Stomach (tissue), 4 donors: Measurements from ENCODE around the gene REV3L.

ENCODE experiments used
- EP300 ChIP-seq: sonication (generic); formaldehyde crosslinking; IDR thresholded peaks from one replicate; pipeline ENCODE4 v1.6.1; 2017; ENCODE audit warnings: antibody characterized with exemption
- POLR2A ChIP-seq, 4 donors: fragments of 450-650 bp; IDR thresholded peaks; one replicate each; pipeline ENCODE4 v1.6.1; 2016; ENCODE audit warnings: antibody characterized with exemption in 4 of 4, control low read depth in 2 of 4, mild to moderate bottlenecking in 1 of 4, moderate library complexity in 1 of 4
- POLR2AphosphoS5 ChIP-seq, 3 donors: sonication (generic); formaldehyde crosslinking; IDR thresholded peaks; one replicate each; pipeline ENCODE4 v1.6.1; 2016; ENCODE audit warnings: antibody characterized with exemption in 3 of 3
- TF ChIP-seq, protein P1 (sequence below), 7 experiments: fragments of 450-650 bp in 4 of 7; fragments of 200-600 bp in 3 of 7; sonication (generic) in 3 of 7; IDR thresholded peaks; one replicate each; pipeline ENCODE4 v1.5.1; 2016 to 2019; ENCODE audit warnings: antibody characterized with exemption in 7 of 7, control low read depth in 2 of 7, mild to moderate bottlenecking in 1 of 7

DNA sequence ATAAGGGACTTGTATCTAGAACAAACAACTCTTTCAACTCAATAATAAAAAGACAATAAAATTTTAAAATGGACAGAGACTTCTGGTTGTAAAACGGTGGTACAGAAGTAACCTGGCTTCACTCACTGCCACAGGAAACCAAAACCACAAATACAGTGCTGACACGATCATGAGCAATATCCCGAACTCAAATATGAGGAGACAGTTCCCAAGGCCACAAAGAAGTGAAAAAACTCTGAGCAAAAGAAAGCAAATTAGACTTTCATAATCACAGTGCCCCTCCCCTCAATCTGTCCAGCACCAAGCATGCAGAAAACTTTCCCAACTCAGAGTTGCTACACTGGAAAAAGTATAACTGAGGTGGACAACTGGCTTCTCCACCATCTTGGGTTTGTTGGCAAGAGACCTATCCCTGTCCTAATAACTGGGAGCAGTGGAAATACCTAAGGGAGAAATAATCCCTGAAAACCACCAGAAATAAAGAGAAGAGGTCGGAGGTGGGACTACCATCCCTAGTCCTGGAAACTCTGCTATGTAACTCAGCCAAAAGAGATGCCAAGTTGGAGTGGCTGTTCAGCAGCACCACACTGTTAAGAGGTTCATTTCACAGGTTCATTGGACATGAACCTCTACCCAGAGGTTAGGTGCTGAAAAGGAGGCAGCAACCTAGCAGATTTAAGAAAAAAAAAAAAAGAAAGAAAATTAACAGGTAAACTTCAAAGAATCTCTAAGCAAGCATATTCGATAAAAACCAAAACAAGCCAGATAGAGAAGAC is 55.5 kb downstream of the REV3L start:
- no peak for TF ChIP-seq POLR2A (IDR thresholded peaks at IDR 0.05)
- TF ChIP-seq, protein P1, sequence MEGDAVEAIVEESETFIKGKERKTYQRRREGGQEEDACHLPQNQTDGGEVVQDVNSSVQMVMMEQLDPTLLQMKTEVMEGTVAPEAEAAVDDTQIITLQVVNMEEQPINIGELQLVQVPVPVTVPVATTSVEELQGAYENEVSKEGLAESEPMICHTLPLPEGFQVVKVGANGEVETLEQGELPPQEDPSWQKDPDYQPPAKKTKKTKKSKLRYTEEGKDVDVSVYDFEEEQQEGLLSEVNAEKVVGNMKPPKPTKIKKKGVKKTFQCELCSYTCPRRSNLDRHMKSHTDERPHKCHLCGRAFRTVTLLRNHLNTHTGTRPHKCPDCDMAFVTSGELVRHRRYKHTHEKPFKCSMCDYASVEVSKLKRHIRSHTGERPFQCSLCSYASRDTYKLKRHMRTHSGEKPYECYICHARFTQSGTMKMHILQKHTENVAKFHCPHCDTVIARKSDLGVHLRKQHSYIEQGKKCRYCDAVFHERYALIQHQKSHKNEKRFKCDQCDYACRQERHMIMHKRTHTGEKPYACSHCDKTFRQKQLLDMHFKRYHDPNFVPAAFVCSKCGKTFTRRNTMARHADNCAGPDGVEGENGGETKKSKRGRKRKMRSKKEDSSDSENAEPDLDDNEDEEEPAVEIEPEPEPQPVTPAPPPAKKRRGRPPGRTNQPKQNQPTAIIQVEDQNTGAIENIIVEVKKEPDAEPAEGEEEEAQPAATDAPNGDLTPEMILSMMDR (IDR thresholded peaks at IDR 0.05): no peak
- TF ChIP-seq POLR2AphosphoS5 (IDR thresholded peaks at IDR 0.05): no peak
- TF ChIP-seq EP300: no peak
